GM12878 (cell line): Measurements from ENCODE around the gene TMEM238L.

ENCODE experiments used
- CTCF ChIP-seq, 3 experiments: IDR thresholded peaks in 2 of 3; conservative IDR thresholded peaks in 1 of 3; 2 replicates each; pipeline ENCODE4 v1.5.1; 2011; ENCODE audit warnings: low read depth in 3 of 3, low read length in 3 of 3, mild to moderate bottlenecking in 3 of 3, control low read depth in 2 of 3, moderate library complexity in 2 of 3, inconsistent platforms in 1 of 3, mixed read lengths in 1 of 3; ENCODE audit not compliant: control insufficient read depth in 2 of 3, insufficient read depth in 1 of 3; ENCODE audit errors: extremely low read depth in 1 of 3
- EP300 ChIP-seq, 2 experiments: fragments of 150-350 bp in 1 of 2; IDR thresholded peaks; 2 replicates each; pipeline ENCODE4 v1.6.1; 2011 to 2012; ENCODE audit warnings: low read depth in 2 of 2, low read length in 2 of 2, borderline replicate concordance in 1 of 2, improper control_type of control experiment in 1 of 2, inconsistent platforms in 1 of 2; ENCODE audit not compliant: control insufficient read depth in 1 of 2
- ESRRA ChIP-seq: IDR thresholded peaks from 2 replicates; pipeline ENCODE4 v1.6.1; 2012; ENCODE audit warnings: mild to moderate bottlenecking, low read length, improper control_type of control experiment
- GABPA ChIP-seq: IDR thresholded peaks from 2 replicates; pipeline ENCODE4 v1.6.1; 2014; ENCODE audit warnings: antibody characterized with exemption, low read depth, mild to moderate bottlenecking, inconsistent platforms
- HDAC6 ChIP-seq: fragments of 200-600 bp; sonication (generic); IDR thresholded peaks from one replicate; pipeline ENCODE4 v1.8.0; 2017; ENCODE audit warnings: antibody characterized with exemption; ENCODE audit not compliant: unreplicated experiment
- NR2F1 ChIP-seq: fragments of 450-650 bp; conservative IDR thresholded peaks from 2 replicates; pipeline ENCODE4 v1.6.1; 2017; ENCODE audit warnings: mild to moderate bottlenecking
- NRF1 ChIP-seq: conservative IDR thresholded peaks from 2 replicates; pipeline ENCODE4 v1.6.1; 2011; ENCODE audit warnings: mild to moderate bottlenecking, low read depth, low read length, improper control_type of control experiment
- POLR2AphosphoS5 ChIP-seq: IDR thresholded peaks from 2 replicates; pipeline ENCODE4 v1.6.1; 2011; ENCODE audit warnings: mild to moderate bottlenecking, low read length, inconsistent platforms
- REST ChIP-seq: IDR thresholded peaks from 2 replicates; pipeline ENCODE4 v1.6.1; 2012; ENCODE audit warnings: mild to moderate bottlenecking, low read depth, low read length
- SPI1 ChIP-seq: IDR thresholded peaks from 2 replicates; pipeline ENCODE4 v1.6.1; 2011; ENCODE audit warnings: low read depth, mild to moderate bottlenecking, low read length, moderate library complexity, borderline replicate concordance; ENCODE audit not compliant: insufficient read depth
- SRF ChIP-seq, 2 experiments: IDR thresholded peaks; 2 replicates each; pipeline ENCODE4 v1.6.1; 2011; ENCODE audit warnings: low read depth in 2 of 2, low read length in 2 of 2, mild to moderate bottlenecking in 1 of 2, moderate library complexity in 1 of 2
- TAF1 ChIP-seq: IDR thresholded peaks from 2 replicates; pipeline ENCODE4 v1.6.1; 2011; ENCODE audit warnings: mild to moderate bottlenecking, low read depth, low read length, borderline replicate concordance
- ZNF24 ChIP-seq: fragments of 450-650 bp; IDR thresholded peaks from 2 replicates; pipeline ENCODE4 v1.6.1; 2017; ENCODE audit warnings: antibody characterized with exemption, mild to moderate bottlenecking

GRCh38 chr17:10821770-10822169 is 17.9 kb upstream of the TMEM238L start:
- TF ChIP-seq SPI1 (no peak), ESRRA (no peak), NRF1 (no peak), ZNF24 (no peak), NR2F1 (no peak), REST (no peak), TAF1 (no peak), GABPA (no peak), HDAC6 (no peak), EP300 (IDR thresholded peaks at IDR 0.05; ENCODE audit: borderline replicate concordance in 1 of 2, control insufficient read depth in 1 of 2, low read depth in 2 of 2, low read length in 2 of 2) (no peak), CTCF (IDR thresholded peaks at IDR 0.05 in 2 of 3, conservative IDR thresholded peaks at IDR 0.05 in 1 of 3; ENCODE audit: control insufficient read depth in 2 of 3, extremely low read depth in 1 of 3, insufficient read depth in 1 of 3, low read depth in 3 of 3, low read length in 3 of 3) (no peak), POLR2AphosphoS5 (no peak), SRF (IDR thresholded peaks at IDR 0.05; ENCODE audit: low read depth in 2 of 2, low read length in 2 of 2) (no peak)
